HG03175 (cell line): ENCODE results near the gene PPM1F.
"Not testable (repeated sequence)": the region's sequence is repeated elsewhere in the genome, so short reads cannot be mapped to it uniquely, and the experiment has no call there.

Source experiments
- ATAC-seq: cut with Tn5 transposase; IDR thresholded peaks from one replicate; pipeline ENCODE4 v1.9.1; 2021; ENCODE audit warnings: mild to moderate bottlenecking, moderate library complexity; ENCODE audit not compliant: unreplicated experiment

The PPM1F gene

DNA sequence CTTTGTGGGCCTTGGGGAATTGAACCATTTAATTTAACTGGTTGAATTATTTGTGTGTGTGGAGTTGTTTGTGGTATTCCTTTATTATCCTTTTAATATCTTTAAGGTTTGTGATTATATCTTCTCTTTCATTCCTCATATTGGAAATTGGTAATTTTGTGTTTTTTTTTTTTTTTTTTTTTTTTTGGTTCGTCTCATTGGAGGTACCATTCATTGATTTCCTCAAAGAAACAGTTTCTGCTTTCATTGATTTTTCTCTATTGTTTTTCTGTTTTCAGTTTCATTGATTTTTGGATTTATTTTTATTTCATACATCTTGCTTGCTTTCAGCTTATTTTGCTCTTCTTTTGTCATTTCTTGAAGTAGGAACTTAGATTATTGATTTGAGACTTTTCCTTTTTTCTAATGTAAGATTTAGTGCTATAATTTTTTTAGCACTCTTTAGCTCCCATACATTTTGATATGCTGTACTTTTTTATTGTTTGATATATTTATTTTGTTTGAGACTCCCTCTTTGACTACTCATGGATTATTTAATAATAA, 54.2 kb downstream of the PPM1F start:
- no peak for ATAC-seq

DNA sequence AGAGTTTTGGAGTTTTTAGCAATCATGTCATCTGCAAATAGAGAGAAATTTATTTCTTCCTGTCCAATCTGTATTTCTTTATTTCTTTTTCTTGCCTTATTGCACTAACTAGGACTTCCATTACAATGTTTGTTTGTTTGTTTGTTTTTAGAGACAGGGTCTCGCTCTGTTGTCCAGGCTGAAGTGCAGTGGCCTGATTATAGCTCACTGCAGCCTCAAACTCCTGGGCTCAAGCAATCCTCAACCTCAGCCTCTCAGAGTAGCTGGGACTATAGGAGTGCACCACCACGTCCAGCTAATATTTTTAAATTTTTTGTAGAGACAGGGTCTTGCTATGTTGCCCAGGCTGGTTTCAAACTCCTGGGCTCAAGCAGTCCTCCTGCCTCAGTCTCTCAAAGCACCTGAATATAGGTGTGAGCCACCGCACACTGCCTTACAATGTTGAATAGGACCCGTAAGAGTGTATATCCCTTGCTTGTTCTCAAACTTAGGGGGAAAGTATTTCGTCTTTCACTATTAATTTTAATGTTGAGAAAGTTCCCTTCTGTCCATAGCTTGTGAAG, 55.6 kb downstream of the PPM1F start:
- no peak for ATAC-seq

DNA sequence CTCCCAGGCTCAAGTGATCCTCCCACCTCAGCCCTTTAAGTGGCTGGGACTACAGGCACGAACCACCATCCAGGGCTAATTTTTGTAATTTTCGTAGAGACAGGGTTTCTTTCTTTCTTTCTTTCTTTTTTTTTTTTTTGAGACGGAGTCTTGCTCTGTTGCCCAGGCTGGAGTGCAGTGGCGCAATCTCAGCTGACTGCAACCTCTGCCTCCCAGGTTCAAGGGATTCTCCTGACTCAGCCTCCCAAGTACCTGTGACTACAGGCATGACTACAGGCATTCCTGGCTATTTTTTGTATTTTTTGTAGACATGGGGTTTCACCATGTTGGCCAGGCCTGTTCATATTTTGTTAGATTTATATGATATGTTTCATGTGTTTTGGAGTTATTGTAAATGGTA, 56.4 kb downstream of the PPM1F start:
- not testable (repeated sequence) for ATAC-seq

DNA sequence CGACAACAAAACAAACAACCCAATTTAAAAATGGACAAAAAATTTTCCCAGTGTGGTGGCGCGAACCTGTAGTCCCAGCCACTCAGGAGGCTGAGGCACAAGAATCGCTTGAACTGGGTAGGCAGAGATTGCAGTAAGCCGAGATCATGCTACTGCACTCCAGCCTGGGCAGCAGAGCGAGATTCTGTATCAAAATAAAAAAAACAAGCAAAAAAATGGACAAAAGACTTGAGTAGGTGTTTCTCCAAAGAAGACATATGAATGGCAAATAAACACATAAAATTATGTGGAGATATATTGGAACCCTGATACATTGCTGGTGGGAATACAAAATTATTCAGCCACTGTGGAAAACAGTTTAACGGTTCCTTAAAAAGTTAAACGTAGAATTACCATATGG, 57.8 kb downstream of the PPM1F start:
- ATAC-seq = no peak

DNA sequence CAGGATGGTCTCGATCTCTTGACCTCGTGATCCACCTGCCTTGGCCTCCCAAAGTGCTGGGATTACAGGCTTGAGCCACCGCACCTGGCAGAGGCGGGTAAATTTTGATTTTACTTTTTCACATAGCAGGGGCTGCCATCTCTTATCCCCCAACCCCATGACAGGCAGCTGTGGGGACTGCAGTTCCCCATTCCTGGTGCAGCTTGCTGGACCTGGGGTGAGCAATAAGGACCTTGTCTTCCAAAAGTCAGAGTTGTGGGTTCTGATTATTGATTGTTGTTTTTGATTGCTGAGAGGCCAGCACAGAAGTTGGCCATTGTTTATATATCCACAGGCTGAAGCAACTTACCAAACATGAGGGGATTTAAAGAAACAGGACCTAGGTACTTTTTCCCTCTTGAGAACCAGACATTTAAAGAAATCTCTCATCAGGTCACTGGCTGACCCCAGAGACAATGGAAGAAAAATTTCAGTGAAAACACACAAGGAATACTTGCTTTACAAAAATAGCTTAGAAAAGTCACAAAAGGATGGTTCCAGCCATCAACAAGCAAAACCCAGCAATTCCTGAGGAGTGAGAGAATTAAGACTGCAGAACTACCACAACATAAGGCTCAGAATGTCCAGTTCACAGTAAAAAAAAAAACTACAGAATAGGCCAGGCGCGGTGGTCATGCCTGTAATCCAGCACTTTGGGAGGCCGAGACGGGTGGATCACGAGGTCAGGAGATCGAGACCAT, 63.2 kb downstream of the PPM1F start:
- ATAC-seq = no peak

DNA sequence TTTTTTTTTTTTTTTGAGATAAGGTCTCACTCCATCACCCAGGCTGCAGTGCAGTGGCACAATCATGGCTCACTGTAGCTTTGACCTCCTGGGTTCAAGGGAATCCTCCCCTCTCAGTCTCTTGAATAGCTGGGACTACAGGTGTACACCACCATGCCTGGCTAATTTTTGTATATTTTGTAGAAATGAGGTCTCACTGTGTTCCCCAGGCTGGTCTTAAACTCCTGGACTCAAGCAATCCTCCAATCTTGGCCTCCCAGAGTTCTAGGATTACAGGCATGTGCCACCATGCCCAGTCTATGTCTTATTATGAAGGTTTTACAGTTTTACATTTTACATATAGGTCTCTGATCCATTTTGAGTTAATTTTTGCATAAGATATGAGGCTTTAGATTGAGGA, 64.8 kb downstream of the PPM1F start:
- no peak for ATAC-seq

DNA sequence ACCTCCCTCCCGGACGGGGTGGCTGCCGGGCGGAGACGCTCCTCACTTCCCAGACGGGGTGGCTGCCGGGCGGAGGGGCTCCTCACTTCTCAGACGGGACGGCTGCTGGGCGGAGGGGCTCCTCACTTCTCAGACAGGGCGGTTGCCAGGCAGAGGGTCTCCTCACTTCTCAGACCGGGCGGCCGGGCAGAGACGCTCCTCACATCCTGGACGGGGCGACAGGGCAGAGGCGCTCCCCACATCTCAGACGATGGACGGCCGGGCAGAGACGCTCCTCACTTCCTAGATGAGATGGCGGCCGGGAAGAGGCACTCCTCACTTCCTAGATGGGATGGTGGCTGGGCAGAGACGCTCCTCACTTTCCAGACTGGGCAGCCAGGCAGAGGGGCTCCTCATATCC, 68.7 kb downstream of the PPM1F start:
- not testable (repeated sequence) for ATAC-seq

DNA sequence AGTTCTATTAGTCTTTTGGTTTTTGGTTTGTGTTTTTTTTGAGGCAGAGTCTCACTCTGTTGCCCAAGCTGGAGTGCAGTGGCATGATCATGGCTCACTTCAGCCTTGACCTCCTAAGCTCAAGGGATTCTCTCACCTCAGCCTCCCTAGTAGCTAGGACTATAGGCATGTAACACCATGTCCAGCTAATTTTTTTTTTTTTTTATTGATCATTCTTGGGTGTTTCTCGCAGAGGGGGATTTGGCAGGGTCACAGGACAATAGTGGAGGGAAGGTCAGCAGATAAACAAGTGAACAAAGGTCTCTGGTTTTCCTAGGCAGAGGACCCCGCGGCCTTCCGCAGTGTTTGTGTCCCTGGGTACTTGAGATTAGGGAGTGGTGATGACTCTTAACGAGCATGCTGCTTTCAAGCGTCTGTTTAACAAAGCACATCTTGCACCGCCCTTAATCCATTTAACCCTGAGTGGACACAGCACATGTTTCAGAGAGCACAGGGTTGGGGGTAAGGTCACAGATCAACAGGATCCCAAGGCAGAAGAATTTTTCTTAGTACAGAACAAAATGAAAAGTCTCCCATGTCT, 69.8 kb downstream of the PPM1F start:
- not testable (repeated sequence) for ATAC-seq

DNA sequence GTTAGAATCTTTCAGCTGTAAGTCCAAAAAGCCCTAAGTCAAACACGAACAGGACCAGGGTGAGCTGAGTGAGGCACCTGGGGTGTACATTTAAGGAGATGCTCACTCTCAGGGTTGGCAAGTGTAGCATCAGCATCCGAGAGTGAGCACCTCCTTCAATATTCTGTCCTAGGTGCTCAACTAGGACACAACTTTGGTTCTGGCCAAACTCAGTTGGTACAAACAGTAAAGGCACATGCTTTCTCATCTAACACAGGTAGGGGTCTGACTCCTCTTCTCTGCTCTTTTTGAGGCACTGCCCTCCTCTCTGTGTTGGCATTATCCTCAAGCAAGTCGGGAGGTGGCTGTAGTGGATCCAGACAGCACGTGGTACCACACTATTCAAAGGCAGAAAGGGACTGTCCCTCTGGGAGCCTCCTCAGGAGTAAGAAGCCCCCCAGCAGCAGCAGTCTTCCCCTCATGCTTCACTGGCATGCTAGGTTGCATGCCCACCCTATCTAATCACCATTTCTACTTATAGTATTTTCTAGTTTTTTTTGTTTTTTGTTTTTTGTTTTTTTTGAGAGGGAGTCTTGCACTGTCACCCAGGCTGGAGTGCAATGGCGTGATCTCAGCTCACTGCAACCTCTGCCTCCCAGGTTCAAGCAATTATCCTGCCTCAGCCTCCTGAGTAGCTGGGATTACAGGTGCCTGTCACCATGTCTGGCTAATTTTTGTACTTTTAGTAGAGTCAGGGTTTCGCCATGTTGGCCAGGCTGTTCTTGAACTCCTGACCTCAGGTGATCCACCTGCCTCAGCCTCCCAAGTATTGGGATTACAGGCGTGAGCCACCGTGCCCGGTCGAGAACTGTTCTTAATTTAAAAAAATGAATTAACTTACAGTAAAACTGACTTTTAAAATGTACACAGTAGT, 70.6 kb downstream of the PPM1F start:
- ATAC-seq = no peak

DNA sequence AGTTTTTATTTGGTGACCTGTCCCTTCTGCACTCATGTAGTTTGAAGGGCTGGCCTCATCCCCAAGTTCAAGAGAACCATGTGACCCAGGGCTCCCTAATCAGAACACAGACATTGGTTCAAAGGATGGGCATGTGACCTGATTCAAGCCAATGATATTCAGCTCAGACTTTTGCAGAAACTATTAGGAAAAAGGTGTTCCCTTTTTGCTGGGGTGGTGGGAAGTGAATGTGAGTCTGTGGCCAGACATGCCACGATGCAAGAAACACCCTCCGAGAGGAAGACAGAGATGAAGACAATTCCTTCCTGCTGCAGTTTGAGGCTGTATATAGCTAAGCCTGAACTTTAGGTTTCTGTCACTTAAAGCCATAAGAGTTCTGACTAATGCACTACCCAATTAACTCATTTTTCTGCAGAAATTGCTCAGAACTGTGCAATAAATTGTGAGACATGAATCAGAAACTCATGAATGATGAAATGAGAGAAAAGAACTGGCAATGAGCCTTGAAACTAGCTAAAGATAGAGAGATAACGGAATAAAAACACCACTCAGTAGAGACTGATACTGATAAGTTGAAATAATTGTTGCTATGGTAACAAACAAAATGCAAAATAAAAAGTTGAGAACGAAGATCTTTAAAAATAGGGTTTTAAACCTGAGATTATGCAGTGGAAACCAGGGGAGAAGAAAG, 76.0 kb downstream of the PPM1F start:
- ATAC-seq = no peak

DNA sequence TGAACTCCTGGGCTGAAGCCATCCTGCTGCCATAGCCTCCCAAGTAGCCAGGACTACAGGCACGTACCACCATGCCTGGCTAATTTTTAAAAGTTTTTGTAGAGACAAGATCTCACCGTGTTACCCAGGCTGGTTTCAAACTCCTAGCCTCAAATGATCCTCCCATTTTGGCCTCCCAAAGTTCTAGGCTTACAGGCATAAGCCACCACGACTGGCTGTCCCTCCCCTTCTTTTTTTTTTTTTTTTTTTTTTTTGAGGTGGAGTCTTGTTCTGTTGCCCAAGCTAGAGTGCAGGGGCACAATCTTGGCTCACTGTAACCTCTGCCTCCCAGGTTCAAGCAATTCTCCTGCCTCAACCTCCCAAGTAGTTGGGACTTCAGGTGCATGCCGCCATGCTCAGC, 77.7 kb downstream of the PPM1F start:
- ATAC-seq = not testable (repeated sequence)

DNA sequence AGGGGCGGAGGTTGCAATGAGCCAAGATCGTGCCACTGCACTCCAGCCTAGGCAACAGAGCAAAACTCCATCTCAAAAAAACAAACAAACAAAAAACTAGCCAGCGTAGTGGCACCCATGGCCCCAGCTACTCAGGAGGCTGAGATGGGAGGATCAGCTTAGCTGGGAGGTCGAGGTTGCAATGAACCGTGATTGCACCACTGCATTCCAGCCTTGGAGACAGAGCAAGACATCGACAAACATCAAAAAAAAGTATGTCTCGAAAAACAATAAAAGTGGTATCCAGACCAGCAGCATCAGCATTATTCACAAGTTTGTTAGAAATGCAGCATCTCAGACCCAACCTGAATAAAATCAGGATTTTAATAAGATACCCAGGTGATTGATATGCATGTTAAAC, 79.0 kb downstream of the PPM1F start:
- ATAC-seq = no peak

DNA sequence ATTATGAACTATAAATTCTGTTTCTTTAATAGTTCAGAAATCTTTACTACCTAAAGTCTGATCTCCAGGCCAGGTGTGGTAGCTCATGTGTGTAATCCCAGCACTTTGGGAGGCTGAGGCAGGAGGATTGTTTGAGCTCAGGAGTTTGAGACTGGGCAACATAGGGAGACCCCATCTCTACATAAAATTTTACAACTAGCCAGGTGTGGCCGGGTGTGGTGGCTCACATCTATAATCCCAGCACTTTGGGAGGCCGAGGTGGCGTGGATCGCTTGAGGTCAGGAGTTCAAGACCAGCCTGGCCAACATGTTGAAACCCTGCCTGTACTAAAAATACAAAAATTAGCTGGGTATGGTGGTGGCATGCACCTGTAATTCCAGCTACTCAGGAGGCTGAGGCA, 79.9 kb downstream of the PPM1F start:
- not testable (repeated sequence) for ATAC-seq
